ENCODE measurements around the gene EFHD2. TPM values are rescaled to one million over a fixed set of nuclear protein-coding genes. Genes with fewer than 3 reads are reported as not detected.

EFHD2 gene
- total RNA-seq, 4 donors from 2014 or later: 30.3 to 57.4 (median 55.2) TPM

DNA sequence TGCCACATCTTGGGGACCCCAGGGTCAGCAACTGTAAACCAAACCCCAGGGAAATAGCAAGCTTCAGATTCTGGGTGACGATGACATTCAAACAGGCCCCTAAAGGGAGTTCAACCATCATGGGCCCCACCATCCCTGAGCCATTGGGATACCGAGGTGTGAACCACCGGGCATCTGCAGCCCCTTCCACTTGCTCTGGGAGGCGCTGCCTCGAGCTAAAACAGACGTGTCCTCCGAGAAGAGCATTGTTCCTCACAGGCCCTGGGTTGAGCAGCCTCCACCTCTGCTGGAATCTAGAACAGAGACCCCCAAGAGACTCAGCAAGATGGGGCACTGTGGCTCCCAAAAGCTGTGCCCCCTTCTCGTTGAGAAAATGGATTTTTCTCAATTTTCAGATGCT, 19.0 kb upstream of the EFHD2 start:
- Histone ChIP-seq H3K36me3 (no peaks in the 10 kb centered on the region), H3K9me3 (no peaks in the 10 kb centered on the region), H3K4me3 (no peak overlapping the region), H3K4me1 (peaks cover 0 to 8% (median 6%) of the 10 kb centered on the region in 4 donors), H3K27me3 (no peaks in the 10 kb centered on the region), H3K27ac (replicated peaks in 1 of 4) (no peak overlapping the region)
- TF ChIP-seq POLR2AphosphoS5 (IDR thresholded peaks at IDR 0.05): no peak
- TF ChIP-seq EP300 (IDR thresholded peaks at IDR 0.05): no peak
- TF ChIP-seq, protein P1, sequence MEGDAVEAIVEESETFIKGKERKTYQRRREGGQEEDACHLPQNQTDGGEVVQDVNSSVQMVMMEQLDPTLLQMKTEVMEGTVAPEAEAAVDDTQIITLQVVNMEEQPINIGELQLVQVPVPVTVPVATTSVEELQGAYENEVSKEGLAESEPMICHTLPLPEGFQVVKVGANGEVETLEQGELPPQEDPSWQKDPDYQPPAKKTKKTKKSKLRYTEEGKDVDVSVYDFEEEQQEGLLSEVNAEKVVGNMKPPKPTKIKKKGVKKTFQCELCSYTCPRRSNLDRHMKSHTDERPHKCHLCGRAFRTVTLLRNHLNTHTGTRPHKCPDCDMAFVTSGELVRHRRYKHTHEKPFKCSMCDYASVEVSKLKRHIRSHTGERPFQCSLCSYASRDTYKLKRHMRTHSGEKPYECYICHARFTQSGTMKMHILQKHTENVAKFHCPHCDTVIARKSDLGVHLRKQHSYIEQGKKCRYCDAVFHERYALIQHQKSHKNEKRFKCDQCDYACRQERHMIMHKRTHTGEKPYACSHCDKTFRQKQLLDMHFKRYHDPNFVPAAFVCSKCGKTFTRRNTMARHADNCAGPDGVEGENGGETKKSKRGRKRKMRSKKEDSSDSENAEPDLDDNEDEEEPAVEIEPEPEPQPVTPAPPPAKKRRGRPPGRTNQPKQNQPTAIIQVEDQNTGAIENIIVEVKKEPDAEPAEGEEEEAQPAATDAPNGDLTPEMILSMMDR (IDR thresholded peaks at IDR 0.05): no peak
- TF ChIP-seq POLR2A (IDR thresholded peaks at IDR 0.05; ENCODE audit: low read depth): no peak
- no peak for DNase-seq (ENCODE audit: extremely low spot score)
- intact Hi-C loops (cut with DNase I): no loop called here
- 97% methylated on average over 8 of the region's 8 CpGs for WGBS

DNA sequence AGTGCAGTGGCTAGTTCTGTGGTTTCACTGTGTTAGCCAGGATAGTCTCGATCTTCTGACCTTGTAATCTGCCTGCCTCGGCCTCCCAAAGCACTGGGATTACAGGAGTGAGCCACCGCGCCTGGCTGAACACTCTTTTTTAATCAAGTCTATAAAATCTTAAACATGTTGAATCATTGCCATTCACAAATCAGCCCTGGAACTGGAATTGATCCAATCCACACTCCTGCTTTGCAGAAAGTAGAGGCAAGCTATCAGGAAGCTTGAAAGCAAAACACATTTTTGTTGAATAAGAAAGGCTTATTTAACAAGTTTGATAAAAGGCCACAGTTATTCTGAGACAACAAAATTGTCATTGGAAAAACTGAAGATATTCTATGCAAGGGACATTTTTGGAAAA, 18.3 kb upstream of the EFHD2 start:
- intact Hi-C loops (cut with DNase I): no loop called here

DNA sequence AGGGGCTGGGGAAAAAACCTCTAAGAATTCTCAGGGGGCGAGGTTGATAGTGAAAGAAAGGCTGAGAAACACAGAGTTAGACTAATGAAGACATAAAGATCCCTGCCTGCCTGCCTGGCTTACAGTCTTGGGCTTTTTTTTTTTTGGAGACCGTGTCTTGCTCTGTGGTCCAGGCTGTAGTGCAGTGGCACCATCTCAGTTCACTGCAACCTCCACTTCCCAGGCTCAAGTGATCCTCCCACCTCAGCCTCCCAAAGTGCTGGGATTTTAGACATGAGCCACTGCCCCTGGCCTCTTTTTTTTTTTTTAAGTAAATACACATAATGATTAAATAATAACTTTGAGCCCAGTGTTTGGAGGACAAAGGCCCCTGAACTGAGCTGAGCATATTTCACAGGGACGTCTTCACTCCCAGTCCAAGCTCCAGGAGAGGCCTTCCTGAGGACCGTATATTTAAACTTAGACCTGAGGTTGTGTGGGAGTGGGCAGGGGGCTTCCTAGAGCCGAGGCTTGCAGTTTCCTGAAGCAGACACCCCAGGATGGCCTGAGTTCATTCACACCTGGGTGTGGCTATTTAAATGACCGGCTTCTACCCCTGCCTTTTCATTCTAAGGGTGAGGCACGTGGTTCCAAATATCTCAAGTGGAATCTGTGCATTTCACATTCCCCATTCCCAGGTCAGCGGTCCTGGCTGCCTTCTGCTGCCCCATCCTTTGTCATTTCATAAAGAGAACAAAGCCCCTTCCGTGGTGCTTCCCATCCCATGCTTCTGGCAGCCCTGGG, 16.0 kb upstream of the EFHD2 start:
- H3K4me3 ChIP-seq: no peak overlapping the region
- TF ChIP-seq POLR2A (IDR thresholded peaks at IDR 0.05; ENCODE audit: low read depth): no peak
- no peak for TF ChIP-seq POLR2AphosphoS5 (IDR thresholded peaks at IDR 0.05)
- no peak for TF ChIP-seq EP300 (IDR thresholded peaks at IDR 0.05)
- TF ChIP-seq, protein P1 (IDR thresholded peaks at IDR 0.05): no peak
- 86% methylated on average over 9 of the region's 9 CpGs for WGBS
- no peaks in the 10 kb centered on the region for H3K27me3 ChIP-seq
- H3K9me3 ChIP-seq: no peaks in the 10 kb centered on the region
- no peak overlapping the region for H3K27ac ChIP-seq (replicated peaks in 1 of 4)
- H3K36me3 ChIP-seq: no peaks in the 10 kb centered on the region
- no peak for DNase-seq (ENCODE audit: extremely low spot score)
- intact Hi-C loops (cut with DNase I): no loop called here
- no peaks in the 10 kb centered on the region for H3K4me1 ChIP-seq

More for the DNA sequence above, 18.3 kb upstream of the EFHD2 start:
- Histone ChIP-seq H3K4me1 (peaks cover 0 to 3% (median under 1%) of the 10 kb centered on the region in 4 donors), H3K9me3 (no peaks in the 10 kb centered on the region), H3K27ac (replicated peaks in 1 of 4) (no peak overlapping the region), H3K4me3 (no peak overlapping the region), H3K36me3 (no peaks in the 10 kb centered on the region), H3K27me3 (no peaks in the 10 kb centered on the region)
- TF ChIP-seq EP300 (IDR thresholded peaks at IDR 0.05): no peak
- TF ChIP-seq POLR2AphosphoS5 (IDR thresholded peaks at IDR 0.05): no peak
- no peak for TF ChIP-seq POLR2A (IDR thresholded peaks at IDR 0.05; ENCODE audit: low read depth)
- TF ChIP-seq, protein P1 (IDR thresholded peaks at IDR 0.05): no peak
- no peak for DNase-seq (ENCODE audit: extremely low spot score)
- 93% methylated on average over 4 of the region's 4 CpGs for WGBS

DNA sequence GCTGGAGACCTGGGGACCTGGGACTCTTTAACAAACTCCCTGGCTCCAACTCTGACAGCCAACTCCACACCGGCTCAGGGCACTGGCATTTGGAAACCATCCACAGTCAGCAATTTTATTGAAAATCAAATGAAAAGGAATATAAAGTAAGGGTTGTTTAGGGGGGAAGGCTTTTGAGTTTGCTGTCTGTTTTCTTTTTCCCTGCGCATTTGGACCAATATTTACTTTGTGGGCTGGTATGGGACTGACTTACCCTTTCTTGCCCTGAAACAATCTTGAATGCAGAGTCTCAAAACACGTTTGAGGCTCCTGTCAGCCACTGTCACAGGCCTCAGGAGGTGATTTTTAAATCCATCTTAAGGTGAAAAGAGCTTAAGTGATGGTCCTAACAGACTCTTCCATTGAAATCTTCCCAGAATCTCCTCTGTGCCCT, 15.4 kb upstream of the EFHD2 start:
- no peaks in the 10 kb centered on the region for H3K36me3 ChIP-seq
- H3K9me3 ChIP-seq: peaks cover 0 to 2% (median 0%) of the 10 kb centered on the region in 4 donors
- no peak overlapping the region for H3K27ac ChIP-seq (replicated peaks in 1 of 4)
- no peaks in the 10 kb centered on the region for H3K27me3 ChIP-seq
- H3K4me1 ChIP-seq: no peaks in the 10 kb centered on the region
- TF ChIP-seq, protein P1 (IDR thresholded peaks at IDR 0.05): no peak
- no peak for TF ChIP-seq POLR2A (IDR thresholded peaks at IDR 0.05; ENCODE audit: low read depth)
- no peak for TF ChIP-seq EP300 (IDR thresholded peaks at IDR 0.05)
- TF ChIP-seq POLR2AphosphoS5 (IDR thresholded peaks at IDR 0.05): no peak
- H3K4me3 ChIP-seq: no peak overlapping the region
- DNase-seq (ENCODE audit: extremely low spot score): no peak
- WGBS: 82% methylated on average over 3 of the region's 3 CpGs
- intact Hi-C loops (cut with DNase I): no loop called here

Data from esophagus muscularis mucosa (tissue), 4 donors.